HG03045 (cell line): ENCODE results near the gene ZNF25.
"Not testable (repeated sequence)": the region's sequence is repeated elsewhere in the genome, so short reads cannot be mapped to it uniquely, and the experiment has no call there.

ENCODE experiments used
- ATAC-seq: cut with Tn5 transposase; IDR thresholded peaks from one replicate; pipeline ENCODE4 v1.9.1; 2021; ENCODE audit warnings: mild to moderate bottlenecking, moderate library complexity; ENCODE audit not compliant: unreplicated experiment

The ZNF25 gene

DNA sequence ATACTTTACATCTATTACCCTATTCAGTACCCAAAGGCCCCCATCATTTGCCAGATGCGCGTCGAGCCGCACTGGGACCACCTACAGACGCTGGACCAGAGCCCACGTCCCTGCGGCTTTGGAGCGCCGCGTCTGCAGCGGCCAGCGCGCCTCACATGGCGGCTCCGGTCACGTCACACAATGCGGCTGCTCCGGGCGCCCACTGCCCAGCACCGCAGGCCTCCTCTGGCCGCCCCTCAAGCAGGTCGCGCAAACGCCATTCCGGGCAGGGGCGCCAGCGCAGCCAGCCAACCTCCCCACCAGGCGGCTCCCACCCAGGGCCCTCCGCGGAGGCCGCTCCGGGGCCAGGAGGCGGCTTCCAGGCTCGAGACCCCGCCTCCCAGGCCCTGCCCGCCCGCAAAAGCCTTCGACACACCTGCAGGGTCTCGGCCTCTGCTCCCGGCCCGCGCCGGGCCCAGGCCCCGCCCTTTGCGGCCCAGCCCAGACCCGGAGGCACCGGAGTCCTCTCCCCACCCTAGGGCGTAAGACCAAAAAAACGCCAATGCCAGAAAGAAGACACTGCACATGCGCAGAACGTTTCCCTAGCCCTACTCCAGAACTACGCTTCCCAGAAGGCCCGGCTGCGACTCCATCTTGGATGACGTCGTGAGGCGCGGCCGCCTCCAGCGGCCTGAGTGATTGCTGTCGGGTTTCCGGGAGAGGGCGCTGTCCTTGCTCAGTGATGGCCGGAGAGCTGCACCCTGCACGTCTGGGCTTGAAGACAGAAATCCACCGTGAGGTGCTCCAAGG is at the start of gene ZNF25:
Gene ZNF25, minus strand, starts transcription at position 557 of the 789 bp plus-strand sequence. CDS start 4,925 bp downstream, outside the sequence.
- ATAC-seq: peak; percentile 98

DNA sequence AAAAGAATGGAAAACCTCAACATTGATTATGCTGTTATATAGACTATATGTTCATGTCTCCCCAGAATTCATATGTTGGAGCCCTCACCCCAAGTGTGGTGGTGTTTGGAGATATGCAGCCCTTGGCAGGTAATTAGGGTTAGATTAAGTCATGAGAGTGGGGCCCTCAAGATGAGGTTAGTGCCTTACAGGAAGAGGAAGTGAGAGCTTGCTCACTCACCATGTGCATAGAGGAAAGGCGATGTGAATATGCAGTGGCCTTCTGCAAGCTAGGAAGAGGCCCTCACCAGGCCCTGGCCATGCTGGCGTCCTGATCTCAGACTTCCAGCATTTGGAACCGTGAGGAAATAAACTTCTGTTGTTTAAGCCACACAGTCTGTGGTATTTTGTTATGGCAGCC is 48.8 kb upstream of the ZNF25 start:
- ATAC-seq: peak; percentile 65

DNA sequence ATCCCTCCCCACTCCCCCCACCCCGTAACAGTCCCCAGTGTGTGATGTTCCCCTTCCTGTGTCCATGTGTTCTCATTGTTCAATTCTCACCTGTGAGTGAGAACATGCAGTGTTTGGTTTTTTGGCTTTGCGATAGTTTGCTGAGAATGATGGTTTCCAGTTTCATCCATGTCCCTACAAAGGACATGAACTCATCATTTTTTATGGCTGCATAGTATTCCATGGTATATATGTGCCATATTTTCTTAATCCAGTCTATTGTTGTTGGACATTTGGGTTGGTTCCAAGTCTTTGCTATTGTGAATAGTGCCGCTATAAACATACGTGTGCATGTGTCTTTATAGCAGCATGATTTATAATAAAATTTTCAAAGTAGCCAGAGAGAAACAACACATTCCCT is 42.7 kb upstream of the ZNF25 start:
- not testable (repeated sequence) for ATAC-seq

DNA sequence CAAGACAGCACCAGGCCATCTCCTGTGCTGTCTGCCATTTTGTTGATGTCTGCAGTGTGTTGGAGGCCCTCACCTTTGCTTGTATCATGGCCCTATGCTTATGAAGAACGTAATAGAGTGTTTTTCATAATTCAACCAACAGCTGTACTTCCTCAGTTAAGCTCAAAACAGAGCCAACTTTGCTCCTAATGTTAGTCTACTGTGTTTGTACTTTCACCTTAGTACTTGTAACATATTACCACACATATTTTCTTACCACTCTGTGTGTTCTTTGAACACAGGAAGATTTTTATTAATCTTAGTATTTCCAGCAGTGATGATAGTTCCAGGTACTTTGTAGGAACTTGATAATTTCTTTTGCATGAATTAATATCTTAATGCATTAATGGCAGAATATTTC is 39.9 kb upstream of the ZNF25 start:
- ATAC-seq: no peak

DNA sequence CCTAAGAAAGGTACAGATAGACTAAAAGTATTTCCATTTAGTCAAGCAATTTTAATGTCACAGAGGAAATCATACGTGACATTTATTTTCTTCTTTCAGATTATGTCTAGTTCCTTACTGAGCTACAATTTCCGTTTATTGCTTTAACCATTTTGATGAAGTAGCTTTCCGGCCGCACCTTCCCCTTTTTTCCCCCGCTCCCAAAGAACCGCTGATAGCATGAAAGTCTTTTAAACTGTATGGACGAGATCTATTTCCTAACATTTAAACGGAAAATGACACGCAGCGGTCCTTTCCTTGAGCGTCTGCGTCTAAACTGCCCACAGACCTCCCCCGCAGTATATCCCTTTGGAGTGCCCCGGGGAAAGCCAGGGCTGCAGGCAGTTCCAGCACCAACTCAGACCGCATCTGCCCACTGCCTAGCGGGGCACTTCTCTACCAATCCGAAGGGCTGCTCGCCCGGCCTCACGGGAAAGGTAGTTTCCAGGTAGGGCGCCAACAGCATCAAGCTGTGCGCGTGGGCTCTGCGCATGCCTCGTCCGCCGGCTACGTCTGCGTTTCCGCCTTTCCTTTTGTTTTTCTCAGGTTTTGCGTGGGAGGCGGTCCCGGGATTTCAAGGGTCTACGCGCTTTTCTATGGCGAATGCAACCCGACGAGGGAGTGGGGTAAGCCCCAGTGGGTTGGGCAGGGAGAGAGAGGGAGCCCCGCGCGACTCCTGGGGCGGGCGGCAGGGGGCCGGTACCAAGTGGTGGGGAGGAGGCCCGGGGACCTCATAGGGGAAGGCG is 33.9 kb upstream of the ZNF25 start, which contains the start of gene ZNF33A:
Gene ZNF33A, plus strand, starts transcription at position 557 of the 785 bp plus-strand sequence. CDS start 1,667 bp downstream, outside the sequence.
- peak; percentile 90 for ATAC-seq

DNA sequence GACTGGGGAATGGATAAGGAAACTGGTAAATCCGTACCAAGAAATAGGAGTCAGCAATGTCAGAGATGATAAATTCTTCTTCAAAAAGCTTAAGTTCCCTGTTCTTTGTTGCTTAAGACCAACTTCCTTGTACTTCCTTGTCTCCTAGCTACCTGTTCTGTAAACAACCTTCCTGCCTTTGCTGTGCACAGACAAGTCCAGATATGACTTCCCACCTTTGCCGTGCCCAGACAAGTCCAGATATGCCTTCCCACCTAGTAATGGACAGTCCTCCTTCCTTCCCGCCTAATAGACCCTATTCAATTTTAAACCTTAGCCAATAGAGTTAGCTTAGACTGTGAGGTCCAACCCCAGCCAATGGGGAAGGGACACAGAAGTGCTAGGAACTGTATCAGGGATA is 31.5 kb upstream of the ZNF25 start:
- ATAC-seq: no peak

DNA sequence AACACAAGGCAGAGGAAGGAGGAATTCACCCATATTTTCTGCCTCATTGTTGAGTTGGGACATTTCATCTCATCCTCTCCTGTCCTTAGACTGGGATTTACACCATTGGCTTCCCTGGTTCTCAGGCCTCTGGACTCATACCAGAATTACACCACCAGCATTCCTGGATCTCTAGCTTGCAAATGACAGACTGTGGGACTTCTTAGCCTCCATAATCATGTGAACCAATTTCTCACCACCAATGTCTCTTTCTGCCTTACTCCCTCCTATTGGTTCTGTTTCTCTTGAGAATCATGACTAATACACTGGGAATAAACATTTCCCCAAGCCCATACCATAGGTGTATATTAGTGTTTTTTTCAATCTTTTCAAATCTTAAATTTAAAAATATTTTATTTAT is 31.1 kb upstream of the ZNF25 start:
- ATAC-seq: no peak

DNA sequence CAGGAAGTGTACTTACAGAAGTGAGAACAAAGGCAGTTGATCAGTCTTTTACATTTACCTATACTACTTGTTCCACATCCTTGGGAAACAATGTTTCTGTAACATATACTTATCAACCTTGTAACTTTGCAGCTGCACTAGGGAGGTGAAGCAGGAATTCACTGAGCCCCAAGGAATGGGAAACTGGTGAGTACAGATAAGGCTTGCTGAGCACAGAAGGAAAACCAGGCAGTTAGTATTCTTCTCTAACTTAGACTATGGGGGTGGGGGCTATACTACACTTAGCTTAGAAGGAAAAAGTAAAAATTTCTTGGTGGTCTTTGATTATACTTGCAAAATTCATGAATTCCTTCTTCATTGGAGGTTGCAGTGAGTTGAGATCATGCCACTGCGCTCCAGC is 27.1 kb upstream of the ZNF25 start:
- no peak for ATAC-seq

DNA sequence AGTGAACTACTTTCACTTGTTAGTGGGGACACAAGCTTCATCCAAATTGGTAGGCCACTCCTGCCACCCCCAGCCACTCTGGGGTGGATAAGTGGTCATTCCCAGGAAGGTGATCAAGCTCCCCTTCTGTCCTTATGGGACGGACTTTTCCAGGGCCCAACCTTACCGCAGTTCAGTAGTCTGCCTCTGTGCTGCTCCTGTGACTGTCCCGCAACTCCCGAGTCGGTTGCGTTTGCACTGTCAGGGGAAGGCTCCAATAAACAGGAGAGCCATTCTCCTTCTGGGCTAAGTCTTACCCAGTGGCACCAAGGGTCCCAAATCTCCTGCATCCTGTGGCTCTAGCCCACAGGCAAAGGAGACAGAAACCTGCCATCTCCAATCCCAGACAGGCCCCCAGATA is 26.6 kb upstream of the ZNF25 start:
- no peak for ATAC-seq

DNA sequence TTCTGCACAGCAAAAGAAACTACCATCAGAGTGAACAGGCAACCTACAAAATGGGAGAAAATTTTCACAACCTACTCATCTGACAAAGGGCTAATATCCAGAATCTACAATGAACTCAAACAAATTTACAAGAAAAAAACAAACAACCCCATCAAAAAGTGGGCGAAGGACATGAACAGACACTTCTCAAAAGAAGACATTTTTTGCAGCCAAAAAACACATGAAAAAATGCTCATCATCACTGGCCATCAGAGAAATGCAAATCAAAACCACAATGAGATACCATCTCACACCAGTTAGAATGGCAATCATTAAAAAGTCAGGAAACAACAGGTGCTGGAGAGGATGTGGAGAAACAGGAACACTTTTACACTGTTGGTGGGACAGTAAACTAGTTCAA is 24.0 kb upstream of the ZNF25 start:
- not testable (repeated sequence) for ATAC-seq

DNA sequence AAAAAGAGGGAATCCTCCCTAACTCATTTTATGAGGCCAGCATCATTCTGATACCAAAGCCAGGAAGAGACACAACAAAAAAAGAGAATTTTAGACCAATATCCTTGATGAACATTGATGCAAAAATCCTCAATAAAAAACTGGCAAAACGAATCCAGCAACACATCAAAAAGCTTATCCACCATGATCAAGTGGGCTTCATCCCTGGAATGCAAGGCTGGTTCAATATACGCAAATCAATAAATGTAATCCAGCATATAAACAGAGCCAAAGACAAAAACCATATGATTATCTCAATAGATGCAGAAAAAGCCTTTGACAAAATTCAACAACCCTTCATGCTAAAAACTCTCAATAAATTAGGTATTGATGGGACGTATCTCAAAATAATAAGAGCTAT is 22.5 kb upstream of the ZNF25 start:
- not testable (repeated sequence) for ATAC-seq

DNA sequence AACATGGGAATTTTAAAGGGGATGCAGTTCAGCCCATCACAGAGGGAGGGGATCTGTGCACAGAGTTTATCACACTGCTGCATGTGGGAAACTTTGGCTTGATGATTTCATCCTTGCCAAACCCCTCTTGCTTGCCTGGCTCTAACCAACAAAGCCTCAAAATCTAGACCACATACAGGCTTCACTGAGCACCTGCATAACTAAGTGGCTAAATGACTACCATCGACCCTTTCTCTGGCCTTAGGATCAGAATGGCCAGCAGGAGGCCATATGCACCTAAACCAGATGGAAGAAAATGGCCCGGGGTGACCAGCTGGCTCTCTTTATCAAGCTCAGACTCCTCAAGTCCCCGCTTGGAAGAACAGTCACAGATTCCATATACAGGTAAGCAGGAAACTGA is 15.6 kb upstream of the ZNF25 start:
- ATAC-seq: no peak

DNA sequence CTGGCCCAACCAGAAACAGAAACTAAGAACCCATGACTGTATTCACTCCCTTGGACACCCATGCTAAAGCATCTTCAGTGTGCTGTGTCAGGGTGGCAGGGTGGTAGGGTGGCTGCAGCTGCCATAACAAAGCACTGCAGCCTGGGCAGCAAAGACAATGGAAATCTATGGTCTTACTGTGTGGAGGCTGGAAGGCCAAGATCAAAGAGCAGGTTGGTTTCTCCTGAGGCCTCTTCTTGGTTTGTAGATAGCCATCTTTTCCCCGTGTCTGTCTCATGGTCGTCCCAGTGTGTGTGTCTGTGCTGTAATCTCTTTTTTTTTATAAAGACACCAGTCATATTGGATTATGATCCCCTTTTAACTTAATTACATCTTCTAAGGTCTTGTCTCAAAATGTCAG is 15.2 kb upstream of the ZNF25 start:
- no peak for ATAC-seq

DNA sequence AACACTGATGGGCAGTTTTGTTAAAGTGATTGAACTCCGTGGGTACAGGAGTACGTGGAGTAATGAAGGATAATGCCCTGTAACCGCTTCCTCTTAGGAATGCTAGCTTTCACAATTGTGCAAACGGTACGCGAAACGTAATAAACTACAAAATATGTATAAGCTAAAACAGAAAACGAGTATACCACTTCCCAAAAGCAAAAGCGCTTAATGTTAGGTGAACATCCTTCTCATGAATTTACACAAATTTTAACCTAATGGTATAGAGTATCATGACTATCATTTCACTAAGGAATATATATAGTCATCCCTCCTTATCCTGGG is 395 bp upstream of the ZNF25 start:
- no peak for ATAC-seq

DNA sequence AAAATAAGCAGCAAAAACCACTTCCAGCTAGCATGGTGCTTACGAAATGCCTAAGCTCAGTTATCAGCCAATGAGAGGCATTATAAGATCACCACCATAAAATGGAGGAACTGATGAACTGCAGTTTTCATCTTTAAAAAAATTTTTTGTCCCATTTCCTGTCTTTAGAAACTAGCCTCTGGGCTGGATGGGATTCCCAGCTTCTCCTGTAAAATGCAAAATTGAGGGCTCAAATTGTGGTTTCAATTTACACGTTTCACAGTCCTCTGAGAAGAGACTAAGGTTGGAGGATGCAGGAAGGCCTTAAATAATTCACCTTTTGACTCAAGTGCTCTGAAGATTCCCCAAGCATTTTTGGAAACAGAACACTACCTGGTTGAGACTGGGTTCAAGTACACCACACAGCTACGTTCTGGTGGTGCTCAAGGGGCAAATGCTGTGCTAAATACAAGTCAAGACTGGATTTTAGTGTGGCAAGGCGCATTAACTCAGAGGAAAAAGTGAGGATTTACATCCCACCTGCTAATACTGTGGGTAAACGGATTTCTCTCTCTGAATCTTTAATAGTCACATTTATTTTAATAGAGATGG is 951 bp downstream of the ZNF25 start:
- ATAC-seq: no peak

DNA sequence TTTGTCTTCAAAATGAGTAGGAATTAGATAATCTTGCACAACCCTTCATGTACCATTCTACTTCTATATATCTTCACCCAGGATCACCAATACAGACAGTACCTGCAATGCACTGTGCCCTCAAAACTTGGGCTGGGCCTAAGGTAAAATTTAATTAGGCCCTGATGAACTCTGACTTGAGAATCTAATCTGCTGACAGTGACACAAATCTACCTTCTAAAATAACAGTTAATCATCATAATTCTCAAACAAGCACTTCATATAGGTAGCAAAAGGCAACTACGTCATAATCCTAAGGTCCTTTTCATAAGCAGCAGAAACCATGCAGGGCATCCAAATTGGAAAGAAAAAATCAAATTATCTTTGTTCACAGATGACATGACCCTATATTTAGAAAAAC is 4.1 kb downstream of the ZNF25 start:
- no peak for ATAC-seq

DNA sequence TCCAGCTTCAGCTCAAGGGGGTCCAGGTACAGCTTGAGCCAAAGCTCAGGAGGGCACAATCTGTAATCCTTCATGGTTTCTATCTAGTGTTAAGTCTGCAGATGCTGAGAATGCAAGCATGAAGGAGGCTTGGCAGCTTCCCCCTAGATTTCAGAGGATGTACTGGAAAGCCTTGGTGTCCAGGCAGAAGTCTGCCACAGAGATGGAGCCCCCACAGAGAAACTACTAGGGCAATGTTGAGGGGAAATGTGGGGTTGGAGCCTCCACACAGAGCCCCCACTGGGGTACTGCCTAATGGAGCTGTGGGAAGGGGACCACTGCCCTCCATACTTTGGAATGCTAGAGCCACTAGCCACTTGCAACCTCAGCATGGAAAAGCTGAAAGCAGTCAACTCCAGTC is 11.4 kb downstream of the ZNF25 start:
- ATAC-seq: no peak

DNA sequence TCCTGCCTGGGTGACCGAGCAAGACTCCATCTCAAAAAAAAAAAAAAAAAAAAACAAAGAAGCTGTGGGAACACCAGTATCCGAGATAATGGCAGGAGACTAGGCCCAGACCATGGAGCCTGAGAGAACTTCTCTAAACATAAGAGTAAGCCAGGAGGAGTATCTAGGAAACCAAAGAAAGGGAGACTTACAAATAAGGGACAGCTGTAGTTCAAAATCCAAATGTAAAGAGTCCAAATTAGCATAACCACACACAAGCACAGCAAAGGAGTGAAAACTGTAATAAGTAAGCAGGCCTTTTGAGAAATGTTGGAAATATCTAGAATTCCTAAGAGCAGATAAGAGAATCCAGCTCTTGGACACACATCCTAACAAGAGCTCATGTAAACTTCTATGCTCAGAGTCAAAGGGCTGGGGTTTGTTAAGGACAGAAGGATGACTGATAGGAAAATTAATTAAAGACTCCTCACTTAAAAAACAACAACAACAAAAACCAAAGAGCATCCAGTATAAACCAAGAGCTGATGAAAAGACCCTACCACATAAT is 15.8 kb downstream of the ZNF25 start:
- no peak for ATAC-seq

DNA sequence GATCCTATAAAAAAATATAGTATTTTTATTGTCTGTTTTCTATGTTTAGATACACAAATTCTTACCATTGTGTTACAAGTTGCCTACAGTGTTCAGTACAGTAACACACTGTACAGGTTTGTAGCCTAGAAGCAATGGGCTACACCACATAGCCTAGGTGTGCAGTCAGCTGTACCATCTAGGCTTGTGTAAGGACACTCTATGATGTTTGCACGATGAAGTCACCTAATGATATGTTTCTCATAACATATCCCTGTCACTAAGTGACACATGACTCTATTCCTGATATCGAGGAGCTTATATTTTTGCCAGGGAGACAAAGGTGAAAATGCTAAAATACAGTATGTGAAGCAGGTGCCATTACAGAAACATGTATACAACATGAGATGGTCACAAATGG is 18.6 kb downstream of the ZNF25 start:
- no peak for ATAC-seq

DNA sequence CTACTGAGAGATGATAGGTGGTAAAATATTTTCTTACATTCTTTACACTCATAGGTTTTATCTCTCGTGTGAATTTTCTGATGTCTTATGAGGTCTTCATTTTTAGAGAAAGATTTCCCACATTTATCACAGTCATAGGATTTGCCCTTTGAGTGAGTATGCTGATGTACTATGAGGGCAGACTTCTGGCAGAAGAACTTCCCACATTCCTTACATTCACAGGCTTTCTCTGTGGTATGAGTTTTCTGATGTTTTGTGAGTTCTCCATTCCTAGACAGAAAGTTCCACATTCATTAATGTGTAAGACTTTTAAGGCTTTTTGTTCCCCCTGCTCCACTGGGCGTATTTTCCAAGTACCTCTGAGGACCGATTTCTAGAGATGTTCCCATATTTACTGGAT is 23.5 kb downstream of the ZNF25 start:
- no peak for ATAC-seq

DNA sequence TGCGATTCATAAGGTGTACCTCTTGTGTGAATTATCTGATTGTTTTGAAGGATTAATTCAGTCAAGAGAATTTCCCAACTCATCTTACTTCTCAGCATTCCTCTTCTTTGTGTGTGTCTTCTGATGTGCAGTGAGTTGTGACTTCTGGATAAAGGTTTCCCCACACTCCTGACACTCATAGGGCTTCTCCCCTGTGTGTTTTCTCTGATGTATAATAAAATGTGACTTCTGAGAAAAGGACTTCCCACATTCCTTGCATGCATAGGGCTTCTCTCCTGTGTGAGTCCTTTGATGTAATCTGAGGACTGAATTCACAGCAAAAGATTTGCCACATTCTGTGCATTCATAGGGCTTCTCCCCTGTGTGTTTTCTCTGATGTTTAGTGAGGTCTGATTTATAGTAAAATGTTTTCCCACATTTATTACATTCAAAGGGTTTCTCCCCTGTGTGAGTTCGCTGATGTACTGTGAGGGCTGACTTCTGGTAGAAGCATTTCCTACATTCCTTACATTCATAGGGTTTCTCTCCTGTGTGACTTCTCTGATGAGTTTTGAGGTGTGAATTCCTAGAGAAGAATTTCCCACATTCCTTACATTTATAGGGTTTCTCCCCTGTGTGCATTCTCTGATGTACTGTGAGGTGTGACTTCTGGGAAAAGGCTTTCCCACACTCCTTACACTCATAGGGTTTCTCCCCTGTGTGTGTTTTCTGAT is 24.2 kb downstream of the ZNF25 start:
- no peak for ATAC-seq
